HepG2 (cell line): ENCODE measurements around the gene RABEP1. TPM values are rescaled to one million over a fixed set of nuclear protein-coding genes. Genes with fewer than 3 reads are reported as not detected.

Experiments
- ATAC-seq: fragments of 200-7000 bp; cut with Tn5 transposase; 3 replicates; pipeline ENCODE4 v1.9.1; 2020; ENCODE audit warnings: mild to moderate bottlenecking, moderate library complexity
- BruUV-seq: library from RNA; stranded (reverse); fragments of 400-500 nt; replicated peaks from 2 replicates; lab custom pipeline; 2021; lab: Mats Ljungman, UMichigan
- CTCF ChIA-PET: fragments of 300-600 bp; formaldehyde crosslinking; extraction: SDS; loops from one replicate; lab custom pipeline; 2021; ENCODE audit warnings: low total read pairs, inconsistent platforms, low intra/inter-chr PET ratio; lab: Yijun Ruan, JAX
- POLR2A ChIA-PET: fragments of 350-600 bp; sonication (Branson Sonifier 250); formaldehyde crosslinking; loops from one replicate; lab custom pipeline; 2020; ENCODE audit warnings: antibody characterized with exemption, inconsistent platforms; lab: Yijun Ruan, JAX
- DNase-seq: peaks from one replicate; pipeline ENCODE4 v3.0.0-alpha.2; 2015; ENCODE audit warnings: low spot score
- FAIRE-seq: peaks from 3 replicates; lab custom pipeline; 2011; peaks lifted over from hg19 to GRCh38; lab: Jason Lieb, UNC
- H2AFZ ChIP-seq: one replicate; pipeline ENCODE4 v1.6.1; 2011; ENCODE audit warnings: low read length, inconsistent platforms
- H3K27ac ChIP-seq: fragments of 300-600 bp; 3 replicates; pipeline ENCODE4 v1.8.0; 2011; ENCODE audit warnings: mixed run types, mild to moderate bottlenecking, mixed read lengths, low read length, inconsistent platforms; ENCODE audit not compliant: insufficient read depth; ENCODE audit errors: extremely low read length
- H3K27me3 ChIP-seq, 2 experiments: fragments of 200-600 bp in 1 of 2; 2 replicates in 1 of 2; 3 replicates in 1 of 2; pipeline versions ENCODE4 v1.6.0 to v1.8.0; 2011; ENCODE audit warnings: low read length in 2 of 2, mild to moderate bottlenecking in 2 of 2, moderate library complexity in 2 of 2, inconsistent platforms in 1 of 2; ENCODE audit not compliant: insufficient read depth in 2 of 2, control insufficient read depth in 1 of 2
- H3K36me3 ChIP-seq, 2 experiments: fragments of 200-600 bp in 1 of 2; replicated peaks in 1 of 2; 2 replicates in 1 of 2; 3 replicates in 1 of 2; pipeline versions ENCODE4 v1.5.1 to v1.8.0; 2011; ENCODE audit warnings: low read length in 2 of 2, inconsistent platforms in 1 of 2; ENCODE audit not compliant: insufficient read depth in 2 of 2, control insufficient read depth in 1 of 2
- H3K4me1 ChIP-seq: 2 replicates; pipeline ENCODE4 v1.5.1; 2012; ENCODE audit warnings: low read length, inconsistent platforms; ENCODE audit not compliant: insufficient read depth
- H3K4me2 ChIP-seq: 2 replicates; pipeline ENCODE4 v1.6.0; 2011; ENCODE audit warnings: low read depth, low read length, inconsistent platforms
- H3K4me3 ChIP-seq, 3 experiments: fragments of 200-600 bp in 1 of 3; sonication (generic), shearing (Covaris generic) in 1 of 3; replicated peaks in 1 of 3; 2 replicates each; pipeline ENCODE4 v1.5.1; 2011 to 2016; ENCODE audit warnings: low read length in 3 of 3, inconsistent platforms in 2 of 3, low read depth in 2 of 3, mild to moderate bottlenecking in 2 of 3, control low read depth in 1 of 3, mixed read lengths in 1 of 3; ENCODE audit not compliant: insufficient read depth in 1 of 3
- H3K79me2 ChIP-seq: one replicate; pipeline ENCODE4 v1.6.1; 2011; ENCODE audit warnings: low read length, inconsistent platforms; ENCODE audit not compliant: insufficient read depth
- H3K9ac ChIP-seq: 2 replicates; pipeline ENCODE4 v1.6.0; 2011; ENCODE audit warnings: mild to moderate bottlenecking, low read depth, low read length, inconsistent platforms; ENCODE audit not compliant: insufficient read depth
- H3K9me3 ChIP-seq: 2 replicates; pipeline ENCODE4 v1.5.1; 2012; ENCODE audit warnings: mild to moderate bottlenecking, low read length
- H4K20me1 ChIP-seq: 2 replicates; pipeline ENCODE4 v1.6.0; 2011; ENCODE audit warnings: inconsistent platforms, mild to moderate bottlenecking, low read length, moderate library complexity; ENCODE audit not compliant: insufficient read depth
- ASH2L ChIP-seq: fragments of 300-600, 200-600 bp; sonication (generic); IDR thresholded peaks from 2 replicates; pipeline ENCODE4 v1.7.0; 2017; ENCODE audit warnings: low read depth, mild to moderate bottlenecking, moderate library complexity, mixed read lengths, low read length; ENCODE audit not compliant: insufficient read length
- BORCS8-MEF2B ChIP-seq: sonication (generic); formaldehyde crosslinking; IDR thresholded peaks from 2 replicates; pipeline ENCODE4 v1.8.0; 2022; ENCODE audit warnings: mild to moderate bottlenecking, missing genetic modification reagents
- CHD2 ChIP-seq: IDR thresholded peaks from 2 replicates; pipeline ENCODE4 v1.6.1; 2011; ENCODE audit warnings: low read depth, low read length, improper control_type of control experiment
- E2F1 ChIP-seq: sonication (generic); formaldehyde crosslinking; IDR thresholded peaks from 2 replicates; pipeline ENCODE4 v1.5.0; 2020; ENCODE audit warnings: missing genetic modification reagents
- HNF4A ChIP-seq: sonication (generic); formaldehyde crosslinking; IDR thresholded peaks from 2 replicates; pipeline ENCODE4 v1.4.0; 2020; ENCODE audit warnings: missing genetic modification reagents
- IRF1 ChIP-seq: sonication (generic); formaldehyde crosslinking; IDR thresholded peaks from 2 replicates; pipeline ENCODE4 v1.4.0; 2020; ENCODE audit warnings: low read depth, mild to moderate bottlenecking, missing genetic modification reagents
- JUN ChIP-seq: sonication (generic); formaldehyde crosslinking; IDR thresholded peaks from 2 replicates; pipeline ENCODE4 v1.4.0; 2020; ENCODE audit warnings: mild to moderate bottlenecking, missing genetic modification reagents
- NR2F1 ChIP-seq, 2 experiments: fragments of 450-650 bp in 1 of 2; formaldehyde crosslinking in 1 of 2; IDR thresholded peaks; 2 replicates each; pipeline versions ENCODE4 v1.5.0 to v1.6.1; 2016 to 2020; ENCODE audit warnings: mild to moderate bottlenecking in 1 of 2, missing compliant biosample characterization in 1 of 2, missing genetic modification reagents in 1 of 2, moderate library complexity in 1 of 2
- RFXANK ChIP-seq: IDR thresholded peaks from 2 replicates; pipeline ENCODE4 v1.6.1; 2016
- SKIL ChIP-seq: sonication (generic); formaldehyde crosslinking; IDR thresholded peaks from 2 replicates; pipeline ENCODE4 v1.8.0; 2022; ENCODE audit warnings: missing genetic modification reagents, mild to moderate bottlenecking, moderate library complexity, borderline replicate concordance
- SP2 ChIP-seq: sonication (generic); formaldehyde crosslinking; IDR thresholded peaks from 2 replicates; pipeline ENCODE4 v1.5.1; 2020; ENCODE audit warnings: mild to moderate bottlenecking, missing genetic modification reagents
- YY1 ChIP-seq: IDR thresholded peaks from 2 replicates; pipeline ENCODE4 v1.6.1; 2011; ENCODE audit warnings: low read length, low read depth, moderate library complexity, mild to moderate bottlenecking; ENCODE audit not compliant: insufficient read depth, insufficient replicate concordance
- ZNF280B ChIP-seq: sonication (generic); formaldehyde crosslinking; IDR thresholded peaks from 2 replicates; pipeline ENCODE4 v1.5.0; 2020; ENCODE audit warnings: missing genetic modification reagents, mild to moderate bottlenecking, borderline replicate concordance
- ZNF350 ChIP-seq: sonication (generic); formaldehyde crosslinking; IDR thresholded peaks from 2 replicates; pipeline ENCODE4 v1.4.0; 2020; ENCODE audit warnings: mild to moderate bottlenecking, low read depth, missing genetic modification reagents, borderline replicate concordance
- ZNF776 ChIP-seq: sonication (generic); formaldehyde crosslinking; IDR thresholded peaks from 2 replicates; pipeline ENCODE4 v1.4.0; 2020; ENCODE audit warnings: mild to moderate bottlenecking, missing genetic modification reagents
- in situ Hi-C: cut with HindIII; loops from 2 replicates; pipeline ENCODE4 v1.10.0; 2017; ENCODE audit warnings: low pct_unique_long_range_greater_than_20kb; ENCODE audit not compliant: extremely low pct_ligation_motif_present
- intact Hi-C: fragments of 100-400 bp; cut with micrococcal nuclease; formaldehyde crosslinking; loops from one replicate; pipeline ENCODE4 v1.10.0; 2022; ENCODE audit not compliant: unreplicated experiment
- polyA plus RNA-seq, 8 experiments: library from polyadenylated mRNA; depleted of rRNA in 3 of 8; stranded (reverse) in 7 of 8; unstranded in 1 of 8; fragments of >200 nt; fragmentation: Illumina TruSeq in 4 of 8; extraction: Trizol in 4 of 8; gene quantifications; 2 replicates each; pipeline versions ENCODE4 v1.2.1 to v1.2.3, GENCODE V29; 2011 to 2016; ENCODE audit warnings: low read depth in 4 of 8, missing spikeins in 1 of 8, mixed read lengths in 1 of 8; ENCODE audit not compliant: insufficient read depth in 1 of 8
- total RNA-seq, 5 experiments: library from RNA; depleted of rRNA; stranded (reverse); fragments of >200 nt; fragmentation: Illumina TruSeq; extraction: Trizol; gene quantifications; 2 replicates each; pipeline ENCODE4 v1.2.3, GENCODE V29; 2016; ENCODE audit warnings: low read depth in 1 of 5
- TF ChIP-seq, protein P1 (sequence below): sonication (generic); formaldehyde crosslinking; IDR thresholded peaks from 2 replicates; pipeline ENCODE4 v1.5.0; 2020; ENCODE audit warnings: missing genetic modification reagents
- TF ChIP-seq, protein P2 (sequence below): sonication (generic); formaldehyde crosslinking; conservative IDR thresholded peaks from 2 replicates; pipeline ENCODE4 v1.8.0; 2022; ENCODE audit warnings: missing genetic modification reagents

Gene RABEP1
- total and polyA plus RNA-seq, 2 of the 13 experiments (the other 11 are each of a cell fraction or from before 2014, with no cell fraction given): 13.7 to 41.5 TPM

DNA sequence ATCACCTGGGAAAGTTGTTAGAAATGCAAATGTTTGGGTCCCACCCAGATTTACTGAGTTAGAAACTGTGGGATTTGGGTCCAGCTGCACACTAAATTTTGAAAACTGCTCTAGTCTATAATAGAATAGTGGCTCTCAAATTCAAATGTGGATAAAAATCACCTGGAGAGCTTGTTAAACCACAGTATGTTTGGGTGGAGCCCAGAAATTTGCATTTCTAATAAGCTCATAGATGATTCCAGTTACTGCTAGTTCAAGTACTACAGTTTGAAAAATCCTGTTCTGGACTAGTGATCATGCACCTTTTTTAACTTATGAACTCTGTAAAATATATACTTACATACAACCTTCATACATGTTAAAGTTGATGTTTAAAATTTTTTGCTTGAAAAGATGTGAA lies 27.8 kb downstream of the RABEP1 start:
- Histone ChIP-seq H3K79me2 (peaks cover 13% of the 10 kb centered on the region), H3K4me1 (peaks cover 26% of the 10 kb centered on the region), H3K27me3 (no peaks in the 10 kb centered on the region), H3K9me3 (no peaks in the 10 kb centered on the region), H3K9ac (no peak overlapping the region), H2AFZ (no peak overlapping the region), H3K27ac (no peak overlapping the region), H3K36me3 (peaks cover 0 to 12% of the 10 kb centered on the region in 2 experiments; a peak in 2 of 5 replicates), H3K4me2 (no peak overlapping the region), H4K20me1 (no peaks in the 10 kb centered on the region), H3K4me3 (no peak overlapping the region)
- no peak for ATAC-seq
- ChIA-PET CTCF (interaction anchor here (0.6 kb wide), 1 partner anchor 51 kb away, joined by 3 read pairs; no protein-coding TSS in a partner anchor), POLR2A (no interaction called here)
- no peak for FAIRE-seq
- BruUV-seq: no TSS peak
- intact Hi-C loops (no loop called here), in situ Hi-C loops (no loop called here)
- TF ChIP-seq CHD2 (no peak), IRF1 (CRISPR knock-in tag) (no peak), ZNF280B (CRISPR knock-in tag) (no peak), ZNF776 (CRISPR knock-in tag) (no peak), E2F1 (CRISPR knock-in tag) (no peak), YY1 (no peak), JUN (CRISPR knock-in tag) (no peak), SKIL (CRISPR knock-in tag) (no peak), RFXANK (CRISPR knock-in tag) (no peak), ASH2L (no peak), BORCS8-MEF2B (no peak), SP2 (CRISPR knock-in tag) (no peak), HNF4A (no peak), ZNF350 (no peak), NR2F1 (CRISPR knock-in tag; IDR thresholded peaks at IDR 0.05) (no peak)
- TF ChIP-seq, protein P1, sequence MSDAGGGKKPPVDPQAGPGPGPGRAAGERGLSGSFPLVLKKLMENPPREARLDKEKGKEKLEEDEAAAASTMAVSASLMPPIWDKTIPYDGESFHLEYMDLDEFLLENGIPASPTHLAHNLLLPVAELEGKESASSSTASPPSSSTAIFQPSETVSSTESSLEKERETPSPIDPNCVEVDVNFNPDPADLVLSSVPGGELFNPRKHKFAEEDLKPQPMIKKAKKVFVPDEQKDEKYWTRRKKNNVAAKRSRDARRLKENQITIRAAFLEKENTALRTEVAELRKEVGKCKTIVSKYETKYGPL (CRISPR knock-in tag): no peak
- TF ChIP-seq, protein P2, sequence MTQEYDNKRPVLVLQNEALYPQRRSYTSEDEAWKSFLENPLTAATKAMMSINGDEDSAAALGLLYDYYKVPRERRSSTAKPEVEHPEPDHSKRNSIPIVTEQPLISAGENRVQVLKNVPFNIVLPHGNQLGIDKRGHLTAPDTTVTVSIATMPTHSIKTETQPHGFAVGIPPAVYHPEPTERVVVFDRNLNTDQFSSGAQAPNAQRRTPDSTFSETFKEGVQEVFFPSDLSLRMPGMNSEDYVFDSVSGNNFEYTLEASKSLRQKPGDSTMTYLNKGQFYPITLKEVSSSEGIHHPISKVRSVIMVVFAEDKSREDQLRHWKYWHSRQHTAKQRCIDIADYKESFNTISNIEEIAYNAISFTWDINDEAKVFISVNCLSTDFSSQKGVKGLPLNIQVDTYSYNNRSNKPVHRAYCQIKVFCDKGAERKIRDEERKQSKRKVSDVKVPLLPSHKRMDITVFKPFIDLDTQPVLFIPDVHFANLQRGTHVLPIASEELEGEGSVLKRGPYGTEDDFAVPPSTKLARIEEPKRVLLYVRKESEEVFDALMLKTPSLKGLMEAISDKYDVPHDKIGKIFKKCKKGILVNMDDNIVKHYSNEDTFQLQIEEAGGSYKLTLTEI: no peak
- no peak for DNase-seq
